ENCODE results near the gene SORBS2. TPM values are rescaled to one million over a fixed set of nuclear protein-coding genes. Genes with fewer than 3 reads are reported as not detected.
A peak's percentile ranks its signal among the peaks of the same experiment; 100 is the strongest.

SORBS2 gene
- total RNA-seq, 1 experiment from 2014 or later = 0.10 TPM

- H3K9me3 ChIP-seq = no peaks in the 10 kb centered on the region
- no peaks in the 10 kb centered on the region for H3K36me3 ChIP-seq
- no peaks in the 10 kb centered on the region for H3K27me3 ChIP-seq
- DNase-seq = no peak
- no peak overlapping the region for H3K4me3 ChIP-seq
Measured at GRCh38 chr4:185767528-185767927, 44.5 kb downstream of the SORBS2 start.

- no peaks in the 10 kb centered on the region for H3K9me3 ChIP-seq
- no peak overlapping the region for H3K4me3 ChIP-seq
- no peaks in the 10 kb centered on the region for H3K36me3 ChIP-seq
- no peak for DNase-seq
- H3K27me3 ChIP-seq = no peaks in the 10 kb centered on the region
Measured at GRCh38 chr4:185764876-185765275, 47.1 kb downstream of the SORBS2 start.

- Histone ChIP-seq H3K36me3 (no peaks in the 10 kb centered on the region), H3K4me3 (no peak overlapping the region), H3K27me3 (no peaks in the 10 kb centered on the region), H3K9me3 (no peaks in the 10 kb centered on the region)
- no peak for DNase-seq
Measured at GRCh38 chr4:185761352-185762235, 50.4 kb downstream of the SORBS2 start.

- H3K27me3 ChIP-seq = no peaks in the 10 kb centered on the region; the same call in 1 of the 2 replicates
- no peak for DNase-seq
- no peaks in the 10 kb centered on the region for H3K36me3 ChIP-seq
- no peaks in the 10 kb centered on the region for H3K9me3 ChIP-seq
- no peak overlapping the region for H3K4me3 ChIP-seq
Measured at GRCh38 chr4:185758807-185759206, 53.2 kb downstream of the SORBS2 start.

GRCh38 chr4:185755451-185755850, 56.5 kb downstream of the SORBS2 start:
- no peaks in the 10 kb centered on the region; the same call in 1 of the 2 replicates for H3K27me3 ChIP-seq
- H3K36me3 ChIP-seq = no peaks in the 10 kb centered on the region
- DNase-seq = no peak
- H3K4me3 ChIP-seq = no peak overlapping the region
- no peaks in the 10 kb centered on the region for H3K9me3 ChIP-seq

- H3K9me3 ChIP-seq = no peaks in the 10 kb centered on the region
- peak; percentile 52 for DNase-seq
- H3K4me3 ChIP-seq = no peak overlapping the region
- no peaks in the 10 kb centered on the region; the same call in 1 of the 2 replicates for H3K27me3 ChIP-seq
- H3K36me3 ChIP-seq = no peaks in the 10 kb centered on the region
Measured at GRCh38 chr4:185754961-185755360, 57.0 kb downstream of the SORBS2 start.

GRCh38 chr4:185752872-185753271, 59.1 kb downstream of the SORBS2 start:
- Histone ChIP-seq H3K27me3 (no peaks in the 10 kb centered on the region; the same call in 1 of the 2 replicates), H3K4me3 (no peak overlapping the region), H3K9me3 (no peaks in the 10 kb centered on the region), H3K36me3 (no peaks in the 10 kb centered on the region)
- DNase-seq = no peak

GRCh38 chr4:185749858-185750257, 62.1 kb downstream of the SORBS2 start:
- H3K9me3 ChIP-seq = no peaks in the 10 kb centered on the region
- DNase-seq = no peak
- no peaks in the 10 kb centered on the region for H3K27me3 ChIP-seq
- H3K36me3 ChIP-seq = no peaks in the 10 kb centered on the region
- no peak overlapping the region for H3K4me3 ChIP-seq

- Histone ChIP-seq H3K36me3 (no peaks in the 10 kb centered on the region), H3K4me3 (no peak overlapping the region), H3K9me3 (no peaks in the 10 kb centered on the region), H3K27me3 (no peaks in the 10 kb centered on the region)
- no peak for DNase-seq
Measured at GRCh38 chr4:185748901-185749390, 63.0 kb downstream of the SORBS2 start.

- no peak for DNase-seq
- Histone ChIP-seq H3K9me3 (no peaks in the 10 kb centered on the region), H3K4me3 (no peak overlapping the region), H3K27me3 (no peaks in the 10 kb centered on the region), H3K36me3 (no peaks in the 10 kb centered on the region)
Measured at GRCh38 chr4:185745891-185746290, 66.1 kb downstream of the SORBS2 start.

GRCh38 chr4:185744946-185745345, 67.0 kb downstream of the SORBS2 start:
- no peaks in the 10 kb centered on the region for H3K27me3 ChIP-seq
- H3K36me3 ChIP-seq = no peaks in the 10 kb centered on the region
- no peaks in the 10 kb centered on the region for H3K9me3 ChIP-seq
- no peak overlapping the region for H3K4me3 ChIP-seq
- DNase-seq = no peak

GRCh38 chr4:185744488-185744862, 67.5 kb downstream of the SORBS2 start:
- Histone ChIP-seq H3K9me3 (no peaks in the 10 kb centered on the region), H3K36me3 (no peaks in the 10 kb centered on the region), H3K27me3 (no peaks in the 10 kb centered on the region), H3K4me3 (no peak overlapping the region)
- no peak for DNase-seq

GRCh38 chr4:185743722-185744487, 68.1 kb downstream of the SORBS2 start:
- Histone ChIP-seq H3K36me3 (no peaks in the 10 kb centered on the region), H3K9me3 (no peaks in the 10 kb centered on the region), H3K27me3 (no peaks in the 10 kb centered on the region), H3K4me3 (no peak overlapping the region)
- no peak for DNase-seq

GRCh38 chr4:185742766-185743165, 69.2 kb downstream of the SORBS2 start:
- H3K36me3 ChIP-seq = no peaks in the 10 kb centered on the region
- H3K9me3 ChIP-seq = no peaks in the 10 kb centered on the region
- H3K27me3 ChIP-seq = no peaks in the 10 kb centered on the region
- H3K4me3 ChIP-seq = no peak overlapping the region
- DNase-seq = peak; percentile 33

GRCh38 chr4:185741795-185742194, 70.2 kb downstream of the SORBS2 start:
- H3K27me3 ChIP-seq = no peaks in the 10 kb centered on the region
- no peaks in the 10 kb centered on the region for H3K9me3 ChIP-seq
- DNase-seq = no peak
- no peaks in the 10 kb centered on the region for H3K36me3 ChIP-seq
- H3K4me3 ChIP-seq = no peak overlapping the region

- no peak for DNase-seq
Measured at GRCh38 chr4:185740471-185740873, 71.5 kb downstream of the SORBS2 start.

GRCh38 chr4:185738820-185739219, 73.2 kb downstream of the SORBS2 start:
- H3K27me3 ChIP-seq = no peaks in the 10 kb centered on the region
- no peaks in the 10 kb centered on the region for H3K36me3 ChIP-seq
- DNase-seq = no peak
- no peaks in the 10 kb centered on the region for H3K9me3 ChIP-seq
- H3K4me3 ChIP-seq = no peak overlapping the region

More at GRCh38 chr4:185740471-185740873, 71.5 kb downstream of the SORBS2 start:
- Histone ChIP-seq H3K27me3 (no peaks in the 10 kb centered on the region), H3K9me3 (no peaks in the 10 kb centered on the region), H3K36me3 (no peaks in the 10 kb centered on the region), H3K4me3 (no peak overlapping the region)
